Mucosa of rectum (tissue), 2 donors: Measurements from ENCODE around the gene RPTOR.
A peak's percentile ranks its signal among the peaks of the same experiment; 100 is the strongest.

Experiments
- H3K27ac ChIP-seq, 2 donors: one replicate each; pipeline ENCODE4 v1.7.0; 2013; ENCODE audit warnings: inconsistent platforms in 2 of 2, low read depth in 2 of 2, low read length in 2 of 2
- H3K27me3 ChIP-seq, 2 donors: one replicate each; pipeline ENCODE4 v1.7.0; 2013; ENCODE audit warnings: low read length in 2 of 2; ENCODE audit not compliant: control insufficient read depth in 2 of 2, insufficient read depth in 2 of 2
- H3K36me3 ChIP-seq, 2 donors: one replicate each; pipeline ENCODE4 v1.7.0; 2013; ENCODE audit warnings: low read length in 2 of 2; ENCODE audit not compliant: control insufficient read depth in 2 of 2, insufficient read depth in 2 of 2
- H3K4me1 ChIP-seq, 2 donors: one replicate each; pipeline ENCODE4 v1.7.0; 2013; ENCODE audit warnings: low read length in 2 of 2, mild to moderate bottlenecking in 1 of 2; ENCODE audit not compliant: control insufficient read depth in 2 of 2, insufficient read depth in 2 of 2
- H3K4me3 ChIP-seq, 2 donors: one replicate each; pipeline ENCODE4 v1.7.0; 2013; ENCODE audit warnings: low read length in 2 of 2
- H3K9ac ChIP-seq, 2 donors: one replicate each; pipeline ENCODE4 v1.7.0; 2013; ENCODE audit warnings: low read length in 2 of 2, low read depth in 1 of 2, mild to moderate bottlenecking in 1 of 2
- H3K9me3 ChIP-seq, 2 donors: one replicate each; pipeline ENCODE4 v1.7.0; 2013; ENCODE audit warnings: low read length in 2 of 2; ENCODE audit not compliant: control insufficient read depth in 2 of 2
- donor health status: healthy.
- donor health status: Normal muscosa, but diverticular disease.

Gene RPTOR

DNA sequence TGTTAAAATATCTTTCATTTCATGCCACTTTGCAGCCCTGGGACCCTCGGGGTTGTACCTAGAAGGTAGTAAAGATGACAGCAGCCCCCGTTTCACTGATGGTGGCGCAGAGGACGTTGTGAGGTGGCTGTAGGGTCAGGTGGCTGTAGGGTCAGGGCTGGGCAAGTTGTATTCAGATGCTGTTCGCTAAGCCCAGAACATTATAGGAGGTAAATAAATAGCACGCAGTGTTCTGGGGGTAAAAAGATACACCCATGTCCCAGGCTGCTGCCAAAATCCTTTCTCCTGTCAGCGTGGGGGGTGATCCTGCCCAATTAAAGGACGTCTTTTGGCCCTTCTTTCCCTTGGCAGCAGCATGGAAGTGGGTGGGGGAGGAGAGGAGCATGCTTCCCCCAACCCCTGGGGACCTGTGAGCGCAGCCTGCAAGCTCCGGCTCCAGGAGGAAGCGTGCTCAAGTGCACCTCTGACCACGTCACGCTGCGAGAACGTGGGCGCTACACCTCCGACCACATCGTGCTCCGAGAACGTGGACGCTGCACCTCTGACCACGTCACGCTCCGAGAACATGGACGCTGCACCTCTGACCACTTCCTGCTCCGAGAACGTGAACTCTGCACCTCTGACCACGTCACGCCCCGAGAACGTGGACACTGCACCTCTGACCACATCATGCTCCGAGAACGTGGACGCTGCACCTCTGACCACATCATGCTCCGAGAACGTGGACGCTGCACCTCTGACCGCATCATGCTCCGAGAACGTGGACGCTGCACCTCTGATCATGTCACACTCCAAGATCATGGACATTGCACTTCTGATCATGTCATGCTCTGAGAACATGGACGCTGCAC is 182.1 kb downstream of the RPTOR start:
- Histone ChIP-seq H3K36me3 (peaks cover 4 to 5% of the 10 kb centered on the region in 2 donors), H3K27ac (no peak overlapping the region), H3K4me1 (peaks cover 0 to 2% of the 10 kb centered on the region in 2 donors)

DNA sequence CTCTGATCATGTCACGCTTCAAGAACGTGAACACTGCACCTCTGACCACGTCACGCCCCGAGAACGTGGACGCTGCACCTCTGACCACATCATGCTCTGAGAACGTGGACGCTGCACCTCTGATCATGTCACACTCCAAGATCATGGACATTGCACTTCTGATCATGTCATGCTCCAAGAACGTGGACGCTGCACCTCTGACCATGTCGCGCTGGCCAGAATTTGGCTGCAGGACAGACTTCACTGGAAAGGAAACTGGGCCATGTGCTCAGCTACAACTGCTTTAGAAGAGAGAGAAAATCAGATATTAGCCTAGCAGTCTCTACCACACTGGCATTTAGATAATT is 182.7 kb downstream of the RPTOR start:
- Histone ChIP-seq H3K4me3 (no peak overlapping the region), H3K27ac (no peak overlapping the region)

More for the DNA sequence above, 182.1 kb downstream of the RPTOR start:
- no peaks in the 10 kb centered on the region for H3K9me3 ChIP-seq
- no peaks in the 10 kb centered on the region for H3K27me3 ChIP-seq
- H3K4me3 ChIP-seq = no peak overlapping the region
- no peak overlapping the region for H3K9ac ChIP-seq

DNA sequence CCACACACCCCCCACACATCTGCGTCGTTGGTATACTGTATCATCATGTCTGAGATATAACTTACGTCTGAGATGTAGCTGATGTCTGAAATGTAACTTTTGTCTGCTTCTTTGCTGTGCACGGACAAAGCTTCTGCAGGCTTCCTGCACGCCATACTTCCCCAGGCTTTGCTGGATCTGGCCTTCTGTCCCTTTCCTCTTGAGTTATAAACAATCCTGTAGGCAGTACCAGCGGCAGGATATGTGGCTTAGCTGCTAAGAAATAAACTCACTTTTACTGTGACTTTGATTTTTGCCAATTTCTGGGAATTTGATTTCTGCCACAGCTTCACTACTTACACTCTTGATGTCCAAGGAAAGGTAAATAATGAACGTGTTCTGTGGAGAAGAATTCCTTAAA is 184.4 kb downstream of the RPTOR start:
- no peak overlapping the region for H3K4me3 ChIP-seq
- no peaks in the 10 kb centered on the region for H3K27me3 ChIP-seq
- H3K4me1 ChIP-seq = peaks cover 0 to 2% of the 10 kb centered on the region in 2 donors
- no peak overlapping the region for H3K27ac ChIP-seq
- H3K9me3 ChIP-seq = no peaks in the 10 kb centered on the region
- H3K9ac ChIP-seq = no peak overlapping the region
- peaks cover 4 to 8% of the 10 kb centered on the region in 2 donors for H3K36me3 ChIP-seq

More for the DNA sequence above, 182.7 kb downstream of the RPTOR start:
- peaks cover 0 to 2% of the 10 kb centered on the region in 2 donors for H3K4me1 ChIP-seq
- H3K9me3 ChIP-seq = no peaks in the 10 kb centered on the region
- H3K36me3 ChIP-seq = peaks cover 4 to 8% of the 10 kb centered on the region in 2 donors
- no peak overlapping the region for H3K9ac ChIP-seq
- no peaks in the 10 kb centered on the region for H3K27me3 ChIP-seq

DNA sequence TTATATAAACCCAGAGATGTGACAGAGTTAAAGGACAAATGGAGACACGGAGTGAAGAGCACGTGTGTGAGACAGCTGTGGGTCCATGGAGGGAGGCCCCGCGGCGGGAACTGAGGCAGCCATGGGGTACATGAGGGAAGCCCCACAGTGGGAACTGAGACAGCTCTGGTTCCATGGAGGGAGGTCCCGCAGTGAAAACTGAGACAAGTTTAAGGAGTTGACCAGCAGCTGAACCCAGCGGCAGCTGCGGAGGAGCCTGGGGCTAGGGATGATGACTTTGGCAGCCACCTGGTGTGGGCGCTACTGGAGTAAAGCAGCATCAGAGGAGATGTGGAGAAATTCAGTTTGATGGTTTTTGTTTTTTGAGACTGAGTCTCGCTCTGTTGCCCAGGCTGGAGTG is 185.1 kb downstream of the RPTOR start:
- H3K9me3 ChIP-seq = no peaks in the 10 kb centered on the region
- H3K4me1 ChIP-seq = peaks cover 0 to 2% of the 10 kb centered on the region in 2 donors
- no peaks in the 10 kb centered on the region for H3K27me3 ChIP-seq
- no peak overlapping the region for H3K9ac ChIP-seq
- H3K4me3 ChIP-seq = no peak overlapping the region
- no peak overlapping the region for H3K27ac ChIP-seq
- peaks cover 4 to 8% of the 10 kb centered on the region in 2 donors for H3K36me3 ChIP-seq

DNA sequence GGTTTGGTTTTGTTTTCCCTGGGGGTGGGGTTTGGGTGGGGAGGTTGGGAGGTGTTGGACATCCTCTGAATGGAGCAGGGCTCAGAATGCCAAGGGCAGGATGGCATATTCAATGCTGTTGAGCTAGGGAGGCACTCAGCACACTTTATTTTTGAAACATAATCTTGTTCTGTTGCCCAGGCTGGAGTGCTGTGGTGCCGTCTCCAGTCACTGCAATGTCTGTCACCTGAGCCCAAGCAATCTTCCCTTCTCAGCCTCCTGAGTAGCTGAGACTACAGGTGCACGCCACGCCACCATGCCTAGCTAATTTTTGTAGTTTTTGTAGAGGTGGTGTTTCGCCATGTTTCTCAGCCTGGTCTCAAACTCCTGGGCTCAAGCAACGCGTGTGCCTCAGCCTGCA is 186.1 kb downstream of the RPTOR start:
- Histone ChIP-seq H3K27ac (no peak overlapping the region), H3K27me3 (no peaks in the 10 kb centered on the region), H3K36me3 (peaks cover 4 to 8% of the 10 kb centered on the region in 2 donors), H3K4me1 (peaks cover 0 to 2% of the 10 kb centered on the region in 2 donors), H3K9ac (no peak overlapping the region), H3K9me3 (no peaks in the 10 kb centered on the region), H3K4me3 (no peak overlapping the region)

DNA sequence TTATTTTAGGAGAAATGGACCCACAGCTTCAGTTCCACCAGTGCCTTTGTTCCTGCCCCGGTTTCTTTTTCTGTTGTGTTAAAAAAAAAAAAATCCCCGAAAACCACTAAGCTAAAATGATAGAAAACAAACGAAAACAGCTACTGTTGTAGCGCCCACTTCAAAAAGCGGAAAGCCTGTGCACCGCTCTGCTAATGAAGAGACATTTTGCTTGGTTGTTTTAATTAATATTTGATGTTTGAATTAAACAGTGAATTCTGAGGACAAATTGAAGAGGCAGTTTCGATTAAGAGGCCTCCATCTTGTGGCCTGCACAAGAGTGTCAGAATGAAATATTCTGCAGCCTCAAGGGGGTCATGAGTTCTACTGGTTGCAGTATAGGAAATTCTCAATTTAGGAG is 186.7 kb downstream of the RPTOR start:
- Histone ChIP-seq H3K4me3 (no peak overlapping the region), H3K36me3 (peaks cover 4 to 8% of the 10 kb centered on the region in 2 donors), H3K27ac (no peak overlapping the region), H3K9ac (no peak overlapping the region), H3K4me1 (peaks cover 0 to 2% of the 10 kb centered on the region in 2 donors), H3K27me3 (no peaks in the 10 kb centered on the region), H3K9me3 (no peaks in the 10 kb centered on the region)

DNA sequence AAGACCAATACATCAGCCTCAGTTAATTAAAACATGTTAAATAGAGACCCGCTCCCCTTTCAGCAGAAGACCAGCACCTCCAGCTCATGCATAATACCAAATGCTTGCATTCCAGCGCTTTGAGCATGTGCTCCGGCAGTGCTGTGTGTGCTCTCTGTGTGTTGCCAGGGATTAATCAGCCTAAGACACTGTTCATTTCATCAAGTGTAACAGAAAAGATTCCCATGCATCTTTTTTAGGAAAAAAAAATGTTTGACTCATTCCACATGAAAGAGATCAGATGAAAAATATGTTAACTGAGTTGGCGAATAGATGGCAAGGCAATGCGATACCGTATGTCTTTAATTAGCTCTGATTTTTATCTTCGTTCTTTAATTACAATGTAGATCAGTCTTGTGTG is 187.6 kb downstream of the RPTOR start:
- Histone ChIP-seq H3K36me3 (peaks cover 2 to 6% of the 10 kb centered on the region in 2 donors), H3K4me1 (peaks cover 0 to 2% of the 10 kb centered on the region in 2 donors), H3K27me3 (no peaks in the 10 kb centered on the region), H3K4me3 (no peak overlapping the region), H3K9ac (no peak overlapping the region), H3K27ac (no peak overlapping the region), H3K9me3 (no peaks in the 10 kb centered on the region)

DNA sequence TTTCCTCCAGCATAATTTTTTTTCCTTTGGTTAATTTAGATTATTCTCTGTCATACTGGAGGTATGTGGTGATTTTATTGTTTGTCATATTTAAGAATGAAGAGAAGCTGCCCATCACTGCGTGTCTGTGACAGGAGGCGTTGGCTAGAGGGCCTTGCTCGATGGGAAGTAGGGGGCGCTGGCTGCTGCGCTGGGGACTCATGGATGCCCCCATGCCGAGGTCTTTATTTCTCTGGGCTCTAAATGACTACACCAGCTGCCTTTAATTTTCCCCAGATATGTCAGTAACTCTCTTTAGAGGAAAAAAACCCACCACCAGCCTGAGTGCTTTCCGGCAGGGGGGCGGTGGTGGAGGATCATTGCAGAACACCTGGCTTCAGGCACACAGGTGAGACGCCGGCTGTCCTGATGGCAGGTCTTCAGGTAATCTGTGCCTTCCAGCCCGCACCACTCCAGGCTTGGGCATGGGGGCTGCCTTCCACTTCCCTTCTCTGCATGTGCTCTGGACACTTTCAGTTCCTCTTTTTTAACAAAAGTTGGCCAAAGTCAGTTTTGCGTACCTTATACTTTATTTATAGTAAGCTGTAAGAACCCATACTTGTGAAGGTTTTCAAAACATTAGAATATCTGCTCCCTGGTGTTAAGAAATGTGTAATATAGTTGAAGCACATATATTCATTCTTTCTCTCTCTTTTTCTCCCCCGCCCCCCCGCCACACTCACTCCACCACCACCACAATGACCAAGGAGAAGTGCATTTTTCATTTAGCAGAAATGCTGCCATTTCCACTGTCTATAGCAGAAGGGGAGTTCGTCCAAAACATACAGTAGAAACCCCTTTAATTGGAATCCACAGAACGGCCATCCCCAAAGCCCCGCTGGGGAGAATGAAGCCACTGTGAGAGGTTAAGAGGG is 192.7 kb downstream of the RPTOR start:
- Histone ChIP-seq H3K36me3 (peaks cover 0 to 4% of the 10 kb centered on the region in 2 donors), H3K9me3 (no peaks in the 10 kb centered on the region), H3K4me3 (no peak overlapping the region), H3K9ac (no peak overlapping the region), H3K4me1 (peaks cover under 1 to 4% of the 10 kb centered on the region in 2 donors), H3K27me3 (no peaks in the 10 kb centered on the region), H3K27ac (peak overlapping the region in 1 of 2 donors; percentile 59)

DNA sequence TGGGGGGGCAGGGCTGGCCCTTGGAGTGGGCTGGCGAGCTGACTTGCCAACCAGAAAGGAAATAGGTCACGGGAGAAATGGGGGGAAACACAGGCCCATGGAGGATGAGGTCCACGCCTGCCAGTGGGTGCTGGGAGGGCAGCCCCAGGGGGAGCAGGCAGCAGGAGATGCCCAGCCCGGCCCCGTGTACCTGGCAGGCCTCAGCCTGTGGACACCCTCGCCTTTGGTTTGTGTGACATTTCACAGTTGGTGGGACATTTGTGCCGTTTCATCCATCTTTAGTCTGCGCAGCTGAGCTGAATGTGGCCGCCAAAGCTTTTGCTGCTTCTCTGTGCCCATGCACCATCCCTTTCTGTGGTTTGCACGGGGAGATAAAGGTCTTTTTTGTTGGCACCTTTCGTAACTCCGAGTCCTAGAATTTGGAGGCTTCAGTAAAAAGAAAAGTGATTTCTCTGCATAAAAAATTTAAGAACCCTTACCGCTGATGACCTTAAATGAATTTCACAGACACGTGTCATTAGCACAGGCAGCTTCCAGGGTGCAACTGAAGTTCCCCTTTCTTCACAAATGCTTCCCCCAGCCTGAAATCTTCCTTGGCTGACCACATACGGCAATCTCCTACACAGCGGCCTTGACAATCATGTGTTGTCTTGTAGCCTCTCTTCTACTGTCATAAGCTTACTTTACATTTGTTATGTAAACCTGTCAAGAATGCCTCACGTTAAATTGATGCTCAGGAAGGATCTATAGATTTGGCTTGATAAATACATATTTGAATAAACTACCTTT is 193.6 kb downstream of the RPTOR start:
- peak overlapping the region in 1 of 2 donors; percentile 59 for H3K27ac ChIP-seq
- H3K9ac ChIP-seq = no peak overlapping the region

More for the DNA sequence above, 193.6 kb downstream of the RPTOR start:
- Histone ChIP-seq H3K4me3 (no peak overlapping the region), H3K9me3 (no peaks in the 10 kb centered on the region), H3K4me1 (peaks cover 6 to 8% of the 10 kb centered on the region in 2 donors), H3K27me3 (no peaks in the 10 kb centered on the region), H3K36me3 (peaks cover 0 to 4% of the 10 kb centered on the region in 2 donors)
